ENCODE data around the gene ARHGAP6.

- TF ChIP-seq ZFP82 (CRISPR knock-in tag; IDR thresholded peaks at IDR 0.05; ENCODE audit: borderline replicate concordance) (no peak), EZH2 (conservative IDR thresholded peaks at IDR 0.05; ENCODE audit: low read depth, low read length) (no peak), PBX2 (CRISPR knock-in tag; IDR thresholded peaks at IDR 0.05) (no peak), NFIB (CRISPR knock-in tag; IDR thresholded peaks at IDR 0.05; ENCODE audit: borderline replicate concordance) (no peak), CBX1 (IDR thresholded peaks at IDR 0.05; ENCODE audit: low read depth) (no peak), CCAR2 (optimal IDR thresholded peaks at IDR 0.05; ENCODE audit: low read depth, low read length) (no peak), POGZ (CRISPR knock-in tag; IDR thresholded peaks at IDR 0.05) (no peak), ZNF207 (IDR thresholded peaks at IDR 0.05; ENCODE audit: borderline replicate concordance) (no peak), ZNF704 (CRISPR knock-in tag; IDR thresholded peaks at IDR 0.05; ENCODE audit: borderline replicate concordance) (no peak)
- TF ChIP-seq, protein P1, sequence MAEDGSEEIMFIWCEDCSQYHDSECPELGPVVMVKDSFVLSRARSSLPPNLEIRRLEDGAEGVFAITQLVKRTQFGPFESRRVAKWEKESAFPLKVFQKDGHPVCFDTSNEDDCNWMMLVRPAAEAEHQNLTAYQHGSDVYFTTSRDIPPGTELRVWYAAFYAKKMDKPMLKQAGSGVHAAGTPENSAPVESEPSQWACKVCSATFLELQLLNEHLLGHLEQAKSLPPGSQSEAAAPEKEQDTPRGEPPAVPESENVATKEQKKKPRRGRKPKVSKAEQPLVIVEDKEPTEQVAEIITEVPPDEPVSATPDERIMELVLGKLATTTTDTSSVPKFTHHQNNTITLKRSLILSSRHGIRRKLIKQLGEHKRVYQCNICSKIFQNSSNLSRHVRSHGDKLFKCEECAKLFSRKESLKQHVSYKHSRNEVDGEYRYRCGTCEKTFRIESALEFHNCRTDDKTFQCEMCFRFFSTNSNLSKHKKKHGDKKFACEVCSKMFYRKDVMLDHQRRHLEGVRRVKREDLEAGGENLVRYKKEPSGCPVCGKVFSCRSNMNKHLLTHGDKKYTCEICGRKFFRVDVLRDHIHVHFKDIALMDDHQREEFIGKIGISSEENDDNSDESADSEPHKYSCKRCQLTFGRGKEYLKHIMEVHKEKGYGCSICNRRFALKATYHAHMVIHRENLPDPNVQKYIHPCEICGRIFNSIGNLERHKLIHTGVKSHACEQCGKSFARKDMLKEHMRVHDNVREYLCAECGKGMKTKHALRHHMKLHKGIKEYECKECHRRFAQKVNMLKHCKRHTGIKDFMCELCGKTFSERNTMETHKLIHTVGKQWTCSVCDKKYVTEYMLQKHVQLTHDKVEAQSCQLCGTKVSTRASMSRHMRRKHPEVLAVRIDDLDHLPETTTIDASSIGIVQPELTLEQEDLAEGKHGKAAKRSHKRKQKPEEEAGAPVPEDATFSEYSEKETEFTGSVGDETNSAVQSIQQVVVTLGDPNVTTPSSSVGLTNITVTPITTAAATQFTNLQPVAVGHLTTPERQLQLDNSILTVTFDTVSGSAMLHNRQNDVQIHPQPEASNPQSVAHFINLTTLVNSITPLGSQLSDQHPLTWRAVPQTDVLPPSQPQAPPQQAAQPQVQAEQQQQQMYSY (CRISPR knock-in tag; IDR thresholded peaks at IDR 0.05), result no peak
- TF ChIP-seq, protein P2, sequence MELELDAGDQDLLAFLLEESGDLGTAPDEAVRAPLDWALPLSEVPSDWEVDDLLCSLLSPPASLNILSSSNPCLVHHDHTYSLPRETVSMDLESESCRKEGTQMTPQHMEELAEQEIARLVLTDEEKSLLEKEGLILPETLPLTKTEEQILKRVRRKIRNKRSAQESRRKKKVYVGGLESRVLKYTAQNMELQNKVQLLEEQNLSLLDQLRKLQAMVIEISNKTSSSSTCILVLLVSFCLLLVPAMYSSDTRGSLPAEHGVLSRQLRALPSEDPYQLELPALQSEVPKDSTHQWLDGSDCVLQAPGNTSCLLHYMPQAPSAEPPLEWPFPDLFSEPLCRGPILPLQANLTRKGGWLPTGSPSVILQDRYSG (CRISPR knock-in tag; IDR thresholded peaks at IDR 0.05), result no peak
- TF ChIP-seq, protein P3, sequence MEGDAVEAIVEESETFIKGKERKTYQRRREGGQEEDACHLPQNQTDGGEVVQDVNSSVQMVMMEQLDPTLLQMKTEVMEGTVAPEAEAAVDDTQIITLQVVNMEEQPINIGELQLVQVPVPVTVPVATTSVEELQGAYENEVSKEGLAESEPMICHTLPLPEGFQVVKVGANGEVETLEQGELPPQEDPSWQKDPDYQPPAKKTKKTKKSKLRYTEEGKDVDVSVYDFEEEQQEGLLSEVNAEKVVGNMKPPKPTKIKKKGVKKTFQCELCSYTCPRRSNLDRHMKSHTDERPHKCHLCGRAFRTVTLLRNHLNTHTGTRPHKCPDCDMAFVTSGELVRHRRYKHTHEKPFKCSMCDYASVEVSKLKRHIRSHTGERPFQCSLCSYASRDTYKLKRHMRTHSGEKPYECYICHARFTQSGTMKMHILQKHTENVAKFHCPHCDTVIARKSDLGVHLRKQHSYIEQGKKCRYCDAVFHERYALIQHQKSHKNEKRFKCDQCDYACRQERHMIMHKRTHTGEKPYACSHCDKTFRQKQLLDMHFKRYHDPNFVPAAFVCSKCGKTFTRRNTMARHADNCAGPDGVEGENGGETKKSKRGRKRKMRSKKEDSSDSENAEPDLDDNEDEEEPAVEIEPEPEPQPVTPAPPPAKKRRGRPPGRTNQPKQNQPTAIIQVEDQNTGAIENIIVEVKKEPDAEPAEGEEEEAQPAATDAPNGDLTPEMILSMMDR (CRISPR knock-in tag; IDR thresholded peaks at IDR 0.05), result no peak
These were observed 527.0 kb downstream of the ARHGAP6 start for GRCh38 chrX:11138498-11139390.

Measured in HepG2 (cell line).